Right ventricle myocardium superior (tissue), 1 donor: ENCODE measurements around the gene MGAT3. TPM values are rescaled to one million over a fixed set of nuclear protein-coding genes. Genes with fewer than 3 reads are reported as not detected.

Experiments
- ATAC-seq: fragments of 200-7000 bp; cut with Tn5 transposase; one replicate; pipeline ENCODE4 v1.9.1; 2020; ENCODE audit warnings: mild to moderate bottlenecking; ENCODE audit not compliant: poor library complexity
- DNase-seq: peaks from one replicate; pipeline ENCODE4 v3.0.0-alpha.2; 2020
- intact Hi-C: fragments of 100-400 bp; cut with DNase I; formaldehyde crosslinking; loops from one replicate; pipeline ENCODE4 v1.11.2; 2022
- total RNA-seq: library from RNA; stranded (reverse); fragmentation: NEBNext Ultra II Directional; extraction: Animal tissue kit (Norgen Biotek cat#: 25700); gene quantifications from one replicate; pipeline ENCODE4 v1.2.1, GENCODE V29; 2021
- donor health status: DM: no; HTN: yes; CAD: no; lungs with severe emphysema.

Gene MGAT3
- total RNA-seq, 1 donor from 2014 or later, result 3.9 TPM

DNA sequence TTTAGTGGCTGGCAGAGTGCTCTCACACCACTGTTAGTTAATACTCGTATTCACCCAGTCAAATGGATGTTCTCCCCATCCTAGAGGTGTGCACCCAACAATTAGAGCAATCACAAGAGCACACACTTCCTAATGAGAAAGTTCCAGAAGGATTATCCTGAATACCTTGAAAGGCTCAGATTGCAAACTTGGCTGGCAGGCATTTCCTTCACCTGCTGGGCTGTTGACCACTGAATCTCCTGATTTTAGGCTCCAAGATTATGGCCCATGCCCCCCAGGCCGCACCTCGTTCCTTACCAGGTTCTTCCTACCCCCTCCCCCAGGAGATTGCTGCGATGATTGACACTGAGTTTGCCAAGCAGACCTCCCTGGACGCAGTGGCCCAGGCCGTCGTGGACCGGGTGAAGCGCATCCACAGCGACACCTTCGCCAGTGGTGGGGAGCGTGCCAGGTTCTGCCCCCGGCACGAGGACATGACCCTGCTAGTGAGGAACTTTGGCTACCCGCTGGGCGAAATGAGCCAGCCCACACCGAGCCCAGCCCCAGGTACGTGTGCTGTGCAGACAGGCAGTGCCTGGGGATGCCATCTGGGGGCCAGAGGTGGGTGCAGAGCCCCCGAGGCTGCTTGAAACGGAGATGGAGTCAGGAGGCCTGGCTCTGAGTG, 30.3 kb upstream of the MGAT3 start:
- no peak for ATAC-seq
- intact Hi-C loops, result no loop called here
- DNase-seq, result no peak

DNA sequence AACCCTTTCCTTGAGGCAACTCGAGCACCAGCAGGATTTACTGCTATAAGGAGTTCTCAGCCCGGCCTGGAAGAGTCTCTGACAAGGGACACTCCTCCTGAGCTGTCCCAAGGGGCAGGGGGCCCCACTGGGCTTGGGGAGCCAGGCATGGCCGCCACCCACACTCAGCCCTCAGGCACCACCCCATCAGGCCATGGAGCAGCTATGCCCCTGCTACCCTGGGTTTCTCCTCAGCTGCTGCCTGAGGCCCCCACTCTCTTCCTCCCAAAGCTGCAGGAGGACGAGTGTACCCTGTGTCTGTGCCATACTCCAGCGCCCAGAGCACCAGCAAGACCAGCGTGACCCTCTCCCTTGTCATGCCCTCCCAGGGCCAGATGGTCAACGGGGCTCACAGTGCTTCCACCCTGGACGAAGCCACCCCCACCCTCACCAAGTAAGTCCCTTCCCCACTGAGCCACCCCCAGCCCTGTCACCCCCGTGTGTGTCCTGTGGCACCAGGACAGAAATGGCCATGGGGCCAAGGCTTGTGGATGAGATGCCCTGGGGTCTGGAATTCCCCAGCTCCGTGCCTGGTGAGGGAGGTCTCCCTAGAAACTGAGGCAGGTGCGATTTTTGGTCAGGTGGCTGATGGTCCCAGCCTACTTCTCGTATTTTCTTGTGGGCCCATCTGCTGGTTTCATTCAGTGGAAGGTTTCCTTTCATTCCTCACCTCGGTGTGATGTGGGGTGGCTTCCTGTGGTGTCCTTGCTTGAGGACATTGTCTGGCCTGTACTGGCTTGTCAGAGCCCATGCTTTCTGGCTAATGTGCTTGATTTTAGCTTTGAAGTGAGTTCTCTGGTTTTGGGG, 28.8 kb upstream of the MGAT3 start:
- DNase-seq, result no peak
- intact Hi-C loops, result no loop called here

DNA sequence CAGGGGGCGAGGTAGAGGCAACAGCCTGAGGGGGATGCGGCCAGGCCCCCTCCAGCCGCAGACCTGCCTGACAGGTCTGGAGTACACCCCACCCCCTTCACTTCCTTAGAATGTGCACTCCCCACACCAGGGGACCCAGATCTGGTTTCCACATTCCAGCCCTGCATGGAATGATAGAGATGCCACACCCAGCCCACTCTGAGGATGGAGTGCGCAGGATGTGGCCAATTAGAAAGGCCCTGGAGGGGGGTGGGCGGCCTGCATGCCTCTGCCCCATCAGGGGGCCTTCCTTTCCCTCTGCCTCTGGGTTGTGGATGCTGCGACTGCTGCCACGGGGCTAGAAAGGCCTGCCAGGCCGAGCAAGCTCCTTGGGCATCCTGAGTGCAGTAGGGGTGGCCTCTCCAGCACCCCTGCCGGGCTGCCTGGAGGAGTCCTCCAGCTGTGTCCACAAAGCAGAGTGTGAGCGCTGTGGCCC, 28.2 kb upstream of the MGAT3 start:
- intact Hi-C loops, result no loop called here
- ATAC-seq (no peak), DNase-seq (no peak)

More for the DNA sequence above, 28.8 kb upstream of the MGAT3 start:
- no peak for ATAC-seq

- no peak for ATAC-seq
- DNase-seq, result no peak
- intact Hi-C loops, result no loop called here
These were observed 27.6 kb upstream of the MGAT3 start for GRCh38 chr22:39429186-39429585.

DNA sequence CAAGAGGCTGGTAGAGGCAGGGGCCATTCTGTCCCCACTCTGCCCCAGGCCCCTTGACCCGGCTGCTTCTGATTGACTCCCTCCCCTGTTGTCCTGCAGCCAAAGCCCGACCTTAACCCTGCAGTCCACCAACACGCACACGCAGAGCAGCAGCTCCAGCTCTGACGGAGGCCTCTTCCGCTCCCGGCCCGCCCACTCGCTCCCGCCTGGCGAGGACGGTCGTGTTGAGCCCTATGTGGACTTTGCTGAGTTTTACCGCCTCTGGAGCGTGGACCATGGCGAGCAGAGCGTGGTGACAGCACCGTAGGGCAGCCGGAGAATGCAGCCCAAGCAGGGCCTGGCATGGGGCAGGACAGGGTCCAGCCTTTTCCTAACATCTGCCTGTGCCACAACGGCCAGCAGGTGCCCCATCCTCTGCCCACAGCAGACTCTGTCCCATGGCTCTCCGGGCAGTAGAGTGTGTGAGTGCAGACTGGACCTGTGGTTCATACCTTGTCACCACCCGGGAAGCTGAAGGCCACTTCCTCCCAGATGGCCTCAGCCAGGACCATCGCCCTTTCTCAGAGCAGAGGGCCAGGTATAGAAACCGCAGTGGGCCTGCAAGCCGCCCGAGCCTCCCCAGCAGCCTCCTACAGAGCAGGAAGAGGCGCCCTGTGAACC, 26.8 kb upstream of the MGAT3 start:
- intact Hi-C loops, result no loop called here
- ATAC-seq, result no peak

DNA sequence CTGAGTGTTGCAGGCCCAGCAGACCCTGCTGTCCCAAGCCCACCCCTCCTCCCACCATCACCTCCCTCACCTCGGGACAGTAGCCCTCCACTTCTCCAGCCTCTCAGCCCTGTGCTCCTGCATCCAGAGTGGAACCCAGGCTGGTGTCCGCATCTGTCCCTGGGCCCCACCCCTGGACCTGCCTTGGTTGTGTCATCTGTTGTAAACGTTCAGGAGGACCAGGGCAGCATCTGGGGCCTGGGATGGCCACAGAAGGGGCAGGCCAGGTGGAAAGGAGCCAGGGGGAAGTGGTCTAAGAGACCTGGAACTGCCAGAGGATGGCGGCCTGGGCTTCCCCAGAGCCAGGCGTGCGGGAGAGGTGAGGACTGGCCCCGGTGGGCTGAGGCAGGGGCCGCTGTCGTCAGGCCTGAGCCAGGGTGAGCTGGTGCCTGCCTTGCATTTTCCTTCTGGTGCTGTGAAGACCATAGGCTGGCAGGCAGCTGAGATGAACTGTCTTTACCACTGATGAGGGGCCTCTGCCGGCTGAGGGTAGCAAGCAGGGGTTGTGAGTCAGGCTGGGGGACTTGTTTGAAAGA, 26.1 kb upstream of the MGAT3 start:
- ATAC-seq (no peak), DNase-seq (no peak)
- intact Hi-C loops, result no loop called here

More for the DNA sequence above, 26.8 kb upstream of the MGAT3 start:
- DNase-seq, result peak; percentile 37

DNA sequence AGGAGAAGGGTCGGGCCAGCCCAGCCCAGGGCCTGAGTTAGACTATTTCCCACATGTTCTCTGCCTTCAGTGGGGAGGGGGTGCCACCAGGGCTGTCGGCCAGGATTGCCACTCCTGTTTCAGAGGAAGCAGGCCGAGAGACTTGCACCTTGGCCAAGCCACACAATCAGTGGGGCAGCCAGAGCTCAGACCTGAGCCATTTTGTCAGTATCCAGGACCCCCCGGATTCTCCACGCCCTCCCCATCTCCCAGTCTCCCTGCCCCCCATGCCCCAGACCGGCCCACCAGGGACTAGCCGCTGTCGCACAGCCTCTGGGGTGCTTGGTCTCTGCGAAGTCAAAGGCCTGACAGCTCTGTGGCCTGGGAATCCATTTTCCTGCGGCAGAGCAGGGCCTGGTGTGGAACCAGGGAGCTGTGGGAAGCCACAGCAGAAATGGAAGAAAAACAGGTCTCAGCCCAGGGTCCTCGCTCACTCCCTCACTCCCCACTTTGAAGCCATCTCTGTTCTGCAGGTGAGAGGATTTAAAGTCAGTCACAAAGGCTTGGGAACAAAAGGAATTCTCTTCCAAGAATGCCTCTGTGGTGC, 25.5 kb upstream of the MGAT3 start:
- intact Hi-C loops, result no loop called here
- ATAC-seq, result no peak
- no peak for DNase-seq

DNA sequence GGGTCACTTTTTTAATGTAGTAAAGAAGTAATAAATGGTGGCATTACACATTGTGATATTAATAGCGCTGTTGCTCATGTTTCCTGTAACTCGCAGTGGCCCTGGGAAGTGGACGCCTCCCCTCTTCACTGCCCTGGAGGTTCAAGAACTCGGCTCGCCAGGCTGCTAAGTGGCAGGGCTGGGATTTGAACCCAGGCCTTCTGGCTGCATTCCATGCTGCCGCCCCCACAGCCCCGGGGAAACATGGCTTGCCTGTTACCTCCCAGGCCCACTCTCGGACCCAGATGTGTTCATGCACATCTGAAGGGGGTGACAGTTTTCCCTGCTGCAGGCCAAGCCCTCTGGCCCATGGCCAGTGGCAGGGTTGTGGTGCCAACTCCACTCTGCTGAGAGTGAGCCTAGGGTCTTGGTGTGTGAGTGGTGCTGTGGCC, 25.0 kb upstream of the MGAT3 start:
- DNase-seq (peak; percentile 78), ATAC-seq (peak; percentile 73)
- intact Hi-C loops, result no loop called here

DNA sequence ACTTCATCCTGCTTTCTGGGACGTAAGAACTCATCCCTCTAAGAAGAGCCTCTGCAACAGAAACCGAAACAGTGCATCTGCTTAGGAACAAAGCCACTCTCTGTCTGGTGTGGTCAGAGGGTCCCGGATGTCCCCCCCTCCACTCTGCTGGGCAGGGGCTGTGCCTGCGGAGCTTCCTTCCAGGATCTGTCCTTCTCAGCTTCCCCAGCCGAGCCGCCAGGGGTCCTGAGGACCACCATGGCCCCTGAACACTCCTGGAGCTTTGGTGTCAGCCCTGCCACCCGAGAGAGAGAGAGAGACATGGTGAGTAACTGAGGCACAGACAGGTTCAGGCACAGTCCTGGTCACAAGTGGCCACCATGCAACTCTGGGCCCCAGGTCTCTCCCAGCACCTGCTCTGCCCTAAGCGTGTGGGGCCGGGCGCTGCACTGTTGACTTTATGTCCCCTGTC, 24.4 kb upstream of the MGAT3 start:
- no peak for DNase-seq
- intact Hi-C loops, result no loop called here
- no peak for ATAC-seq

DNA sequence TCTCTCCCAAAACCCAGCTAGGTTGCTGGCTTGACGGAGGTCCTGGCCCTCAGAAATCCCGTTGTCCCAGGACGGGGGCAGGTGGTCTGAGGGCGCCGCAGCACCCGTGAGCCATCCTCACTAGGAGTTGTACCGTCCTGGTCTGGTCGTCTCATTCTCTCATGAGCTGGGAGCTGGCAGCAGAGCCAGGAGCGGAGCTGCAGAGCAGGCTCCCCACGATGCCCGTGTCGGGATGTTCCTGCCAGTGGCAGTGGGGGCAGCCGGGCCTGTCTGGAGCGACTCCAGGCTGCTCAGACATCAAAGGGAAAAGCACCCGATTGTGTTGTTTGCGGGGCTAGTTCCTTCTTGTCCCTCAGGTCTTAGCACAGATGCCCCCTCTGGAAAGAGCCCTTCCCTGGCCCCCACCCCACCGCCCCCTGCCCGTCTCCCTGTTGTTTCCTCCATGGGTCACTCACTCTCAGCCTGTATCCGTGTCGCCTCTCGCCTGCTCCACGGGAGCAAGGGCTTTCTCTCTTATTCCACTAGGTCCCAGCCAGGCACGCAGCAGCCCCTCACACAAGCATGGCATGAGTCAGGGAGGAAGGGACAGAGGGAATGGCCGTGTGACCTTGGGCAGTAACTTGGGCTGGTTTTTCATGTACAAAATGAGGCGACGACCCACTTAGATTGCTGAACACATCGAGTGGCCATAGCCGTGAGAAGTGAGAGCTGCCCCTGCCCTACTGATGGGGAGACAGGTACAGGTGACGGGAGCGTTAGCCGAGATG, 23.2 kb upstream of the MGAT3 start:
- DNase-seq (no peak), ATAC-seq (no peak)
- intact Hi-C loops, result no loop called here

DNA sequence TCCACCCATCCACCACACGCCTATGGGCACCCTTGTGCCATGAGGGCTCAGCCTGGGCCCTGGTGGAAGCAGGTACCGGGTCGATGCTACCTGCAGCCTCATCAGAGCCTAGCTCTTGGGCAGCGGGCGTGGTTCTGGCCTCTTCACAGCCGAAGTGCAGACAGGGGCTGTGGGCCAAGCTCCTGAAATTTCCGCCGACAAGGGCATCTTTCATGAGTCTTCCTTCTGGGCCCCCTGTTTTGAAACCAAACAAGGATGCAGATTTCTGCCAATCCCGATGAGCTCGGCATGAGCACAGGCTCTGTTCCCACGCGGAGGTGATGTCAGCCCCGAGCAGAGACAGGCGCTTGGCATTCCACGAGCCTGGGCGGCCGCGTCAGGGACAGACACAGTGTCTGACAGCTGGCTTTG, 22.6 kb upstream of the MGAT3 start:
- intact Hi-C loops, result no loop called here
- DNase-seq (peak; percentile 67), ATAC-seq (peak; percentile 47)

GRCh38 chr22:39434721-39435120, 22.1 kb upstream of the MGAT3 start:
- no peak for DNase-seq
- intact Hi-C loops, result no loop called here
- ATAC-seq, result no peak

GRCh38 chr22:39435616-39436015, 21.2 kb upstream of the MGAT3 start:
- no peak for ATAC-seq
- DNase-seq, result peak; percentile 26
- intact Hi-C loops, result no loop called here

DNA sequence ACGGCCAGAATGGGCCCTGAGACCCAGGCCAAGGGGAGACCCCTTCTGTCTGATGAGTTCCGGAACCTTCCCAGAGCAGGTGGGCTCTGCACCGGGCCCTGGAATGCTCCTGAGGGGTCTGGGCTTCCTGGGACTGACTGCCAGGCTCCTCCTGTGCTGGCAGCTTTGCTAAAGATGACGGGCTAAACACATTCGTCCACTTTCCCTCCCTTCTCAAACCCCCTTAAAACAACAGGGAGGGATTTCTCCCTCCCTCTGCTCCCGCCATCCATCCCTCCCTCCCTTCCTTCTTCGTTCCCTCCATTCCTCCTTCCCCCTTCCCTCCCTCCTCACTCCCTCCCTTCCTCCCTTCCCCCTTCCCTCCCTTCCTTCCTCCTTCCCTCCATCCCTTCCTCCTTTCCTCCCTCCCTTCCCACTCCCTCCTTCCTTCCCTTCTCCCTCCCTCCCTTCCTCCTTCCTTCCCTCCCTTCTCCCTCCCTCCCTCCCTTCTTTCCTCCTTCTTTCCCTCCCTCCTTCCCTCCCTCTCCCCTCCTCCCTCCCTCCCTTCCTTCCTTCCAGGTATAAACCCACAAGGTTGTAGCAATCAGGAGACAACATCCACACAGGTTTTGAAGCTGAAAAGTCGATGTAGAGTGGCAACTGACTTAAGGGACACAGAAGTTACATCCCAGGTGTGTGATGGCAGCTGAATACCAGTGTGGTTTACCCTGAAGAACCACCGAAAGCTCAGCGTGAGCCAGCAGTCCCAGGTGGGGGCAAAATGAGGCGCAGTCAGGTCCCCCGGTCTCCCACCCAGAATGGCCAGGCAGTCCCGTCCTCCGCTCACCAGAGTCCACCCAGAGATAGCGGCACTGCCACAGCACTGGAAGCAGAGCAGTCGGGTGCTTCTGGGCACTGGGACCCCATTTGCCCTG, 18.8 kb upstream of the MGAT3 start:
- intact Hi-C loops, result no loop called here
- DNase-seq (no peak), ATAC-seq (no peak)

GRCh38 chr22:39439170-39439569, 17.6 kb upstream of the MGAT3 start:
- DNase-seq, result no peak
- ATAC-seq, result no peak
- intact Hi-C loops, result no loop called here

- ATAC-seq (no peak), DNase-seq (no peak)
- intact Hi-C loops, result no loop called here
These were observed 13.4 kb upstream of the MGAT3 start for GRCh38 chr22:39443398-39443797.

GRCh38 chr22:39444247-39444800, 12.5 kb upstream of the MGAT3 start:
- intact Hi-C loops, result no loop called here
- ATAC-seq (no peak), DNase-seq (no peak)
